Activated CD8-positive, alpha-beta memory T cell treated with anti-CD3 and anti-CD28 coated beads for 24 hours (primary cell): Measurements from ENCODE around the gene HOXD9.

Experiments
- DNase-seq: peaks from one replicate; pipeline ENCODE4 v3.0.0-alpha.2; 2020

The HOXD9 gene

DNA sequence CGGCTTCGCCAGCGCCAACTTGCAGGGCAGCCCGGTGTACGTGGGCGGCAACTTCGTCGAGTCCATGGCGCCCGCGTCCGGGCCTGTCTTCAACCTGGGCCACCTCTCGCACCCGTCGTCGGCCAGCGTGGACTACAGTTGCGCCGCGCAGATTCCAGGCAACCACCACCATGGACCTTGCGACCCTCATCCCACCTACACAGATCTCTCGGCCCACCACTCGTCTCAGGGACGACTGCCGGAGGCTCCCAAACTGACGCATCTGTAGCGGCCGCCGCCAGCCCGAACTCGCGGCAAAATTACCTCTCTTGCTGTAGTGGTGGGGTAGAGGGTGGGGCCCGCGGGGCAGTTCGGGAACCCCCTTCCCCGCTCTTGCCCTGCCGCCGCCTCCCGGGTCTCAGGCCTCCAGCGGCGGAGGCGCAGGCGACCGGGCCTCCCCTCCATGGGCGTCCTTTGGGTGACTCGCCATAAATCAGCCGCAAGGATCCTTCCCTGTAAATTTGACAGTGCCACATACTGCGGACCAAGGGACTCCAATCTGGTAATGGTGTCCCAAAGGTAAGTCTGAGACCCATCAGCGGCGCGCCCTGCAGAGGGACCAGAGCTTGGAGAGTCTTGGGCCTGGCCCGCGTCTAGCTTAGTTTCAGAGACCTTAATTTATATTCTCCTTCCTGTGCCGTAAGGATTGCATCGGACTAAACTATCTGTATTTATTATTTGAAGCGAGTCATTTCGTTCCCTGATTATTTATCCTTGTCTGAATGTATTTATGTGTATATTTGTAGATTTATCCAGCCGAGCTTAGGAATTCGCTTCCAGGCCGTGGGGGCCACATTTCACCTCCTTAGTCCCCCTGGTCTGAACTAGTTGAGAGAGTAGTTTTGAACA, 49.7 kb downstream of the HOXD9 start:
- no peak for DNase-seq

DNA sequence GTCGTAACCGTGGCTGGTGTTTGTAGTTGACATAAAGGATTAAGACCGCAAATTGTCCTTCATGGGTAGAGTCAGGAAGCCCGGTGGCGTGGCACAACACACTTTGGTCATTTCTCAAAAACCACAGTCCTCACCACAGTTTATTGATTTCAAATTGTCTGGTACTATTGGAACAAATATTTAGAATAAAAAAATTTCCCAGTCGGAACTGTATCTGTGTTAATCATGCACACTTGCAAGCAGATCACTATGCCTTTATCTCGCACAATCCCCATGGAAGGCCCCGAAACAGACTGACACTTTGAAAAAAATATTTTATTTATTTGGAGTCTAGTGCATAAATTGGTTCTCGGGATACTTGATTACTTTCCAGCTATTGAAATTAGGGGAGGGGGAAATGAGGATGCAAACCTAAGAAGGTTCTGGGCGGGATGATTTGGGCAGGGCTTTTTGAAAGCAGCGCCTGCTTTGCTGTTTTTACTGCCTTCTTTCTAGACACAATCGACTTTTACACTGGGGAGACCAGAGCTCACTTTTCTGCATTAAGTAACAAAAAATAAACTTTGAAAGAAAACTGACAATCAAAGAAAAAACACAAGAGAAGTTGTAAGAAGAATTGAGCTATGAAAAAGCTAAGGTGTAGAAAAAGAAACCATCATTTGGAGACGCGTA, 50.5 kb downstream of the HOXD9 start:
- DNase-seq: no peak

DNA sequence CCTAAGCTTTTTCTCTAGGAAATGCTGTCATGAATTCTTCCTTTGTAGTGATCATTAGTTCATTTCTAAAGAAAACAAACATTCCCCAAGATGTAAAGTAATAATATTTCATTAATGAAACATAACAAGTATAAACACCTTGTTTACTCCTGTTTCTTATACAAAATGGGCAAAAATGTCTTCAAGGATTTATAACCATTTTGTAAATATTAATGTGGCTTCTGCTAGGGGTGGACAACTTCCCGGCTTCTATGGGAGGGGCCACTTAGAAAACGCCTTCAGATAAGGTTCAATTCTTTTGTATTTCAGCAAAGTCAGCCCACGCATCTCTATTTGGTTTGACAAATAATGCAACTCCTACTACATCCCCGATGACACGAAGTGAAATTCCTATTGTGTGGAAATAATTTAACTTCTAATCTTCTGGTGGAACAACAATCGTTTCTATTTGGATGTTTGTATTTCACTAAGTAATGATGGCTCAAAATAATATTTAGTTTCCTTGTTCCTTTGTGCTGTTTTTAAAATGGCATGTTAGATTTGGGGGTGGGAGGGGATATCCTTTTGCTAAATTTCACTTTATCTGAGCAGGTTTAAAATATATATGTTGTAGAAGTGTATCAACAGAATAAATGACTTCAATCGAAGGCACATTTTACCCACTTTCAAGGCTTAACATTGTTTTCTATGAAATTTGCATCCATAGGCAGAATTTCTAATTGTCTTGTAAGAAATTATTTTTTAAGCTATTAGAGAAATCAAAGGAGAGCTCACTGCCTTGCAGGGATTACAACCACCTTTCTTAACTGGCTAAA, 51.3 kb downstream of the HOXD9 start:
- DNase-seq: no peak

DNA sequence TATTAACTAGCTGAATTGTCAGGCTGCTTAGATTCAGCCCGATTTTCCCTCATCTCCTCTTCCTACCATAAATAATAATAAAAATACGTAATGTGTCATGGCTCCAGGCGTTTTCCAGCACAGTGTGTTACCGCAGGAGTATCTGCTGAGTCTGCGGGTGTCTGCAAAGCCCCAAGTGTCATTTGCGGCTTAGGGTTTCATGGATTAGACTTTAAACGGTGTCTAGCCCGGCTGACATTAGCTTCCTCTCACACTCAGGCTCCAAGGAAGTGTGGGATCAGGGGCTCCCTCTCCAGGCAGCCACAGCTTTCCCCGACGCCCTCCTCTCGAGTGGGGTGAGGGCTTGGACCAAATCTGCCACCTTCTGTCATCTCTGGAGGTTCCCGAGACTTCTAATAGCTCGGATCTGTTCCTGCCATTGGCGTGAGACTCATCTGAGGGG, 51.9 kb downstream of the HOXD9 start:
- DNase-seq: no peak
